A204.1 (cell line): Measurements from ENCODE around the gene CLSTN1.

Source experiments
- FAIRE-seq: peaks from 2 replicates; lab custom pipeline; 2012; peaks lifted over from hg19 to GRCh38; lab: Jason Lieb, UNC

Gene CLSTN1

DNA sequence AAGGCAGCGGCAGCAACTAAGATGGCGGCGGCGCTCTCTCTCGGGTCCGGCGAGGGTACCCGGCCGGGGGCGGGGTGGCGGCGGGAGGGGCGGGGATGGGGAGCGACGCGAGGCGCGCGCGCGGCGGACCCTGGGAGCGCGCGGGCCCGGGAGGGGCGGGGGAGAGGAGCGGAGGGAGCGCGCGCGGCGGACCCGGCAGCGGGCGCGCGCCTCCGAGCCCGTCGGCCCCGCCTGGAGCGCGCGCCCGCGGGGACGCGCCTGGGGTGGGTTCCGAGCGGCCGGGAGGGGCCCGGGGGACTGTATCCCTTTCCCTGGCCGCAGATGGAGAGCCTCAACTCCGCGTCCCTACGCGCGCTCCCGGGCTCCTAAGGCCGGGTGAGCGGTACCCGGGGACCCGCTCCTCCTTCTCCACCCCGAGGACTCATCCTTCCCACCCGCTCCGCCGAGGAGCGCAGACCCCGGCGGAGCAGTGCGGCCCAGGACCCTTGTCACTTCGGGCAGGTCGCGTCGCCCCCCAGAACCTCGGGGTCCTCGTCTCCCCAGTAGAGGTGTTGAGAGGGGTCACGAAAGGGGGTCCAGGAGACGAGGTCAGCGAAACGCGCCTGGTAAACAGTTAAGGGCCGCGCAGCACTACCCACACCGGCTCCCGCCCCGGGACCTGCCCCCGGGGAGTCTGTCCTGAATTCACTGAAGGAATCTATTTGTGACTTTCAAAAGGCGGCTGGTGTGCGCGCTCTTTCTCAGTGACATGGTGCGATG, at the start of gene CLSTN1:
CLSTN1 (minus strand) TSS at position 23 of the 759 bp plus-strand sequence. CDS start 232 bp downstream, outside the sequence.
- no peak for FAIRE-seq

DNA sequence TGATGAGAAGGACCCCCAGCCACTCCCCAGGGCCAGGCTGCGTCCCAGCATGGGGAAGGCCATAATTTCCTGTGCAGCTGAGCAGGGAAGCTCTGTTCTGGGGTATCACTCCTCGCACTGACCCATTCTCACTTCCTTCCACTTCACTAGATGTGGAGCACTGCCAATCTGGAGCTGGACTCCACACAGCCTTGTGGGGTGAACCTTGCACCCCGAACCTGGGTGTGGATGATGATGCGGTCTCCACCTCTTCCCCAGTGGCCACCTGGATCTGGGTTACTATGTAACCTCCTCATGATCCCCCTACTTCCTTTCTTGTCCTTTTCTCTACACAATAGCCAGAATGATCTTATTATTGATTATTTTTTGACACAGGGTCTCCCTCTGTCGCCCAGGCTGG, 49.6 kb upstream of the CLSTN1 start:
- FAIRE-seq, result no peak

DNA sequence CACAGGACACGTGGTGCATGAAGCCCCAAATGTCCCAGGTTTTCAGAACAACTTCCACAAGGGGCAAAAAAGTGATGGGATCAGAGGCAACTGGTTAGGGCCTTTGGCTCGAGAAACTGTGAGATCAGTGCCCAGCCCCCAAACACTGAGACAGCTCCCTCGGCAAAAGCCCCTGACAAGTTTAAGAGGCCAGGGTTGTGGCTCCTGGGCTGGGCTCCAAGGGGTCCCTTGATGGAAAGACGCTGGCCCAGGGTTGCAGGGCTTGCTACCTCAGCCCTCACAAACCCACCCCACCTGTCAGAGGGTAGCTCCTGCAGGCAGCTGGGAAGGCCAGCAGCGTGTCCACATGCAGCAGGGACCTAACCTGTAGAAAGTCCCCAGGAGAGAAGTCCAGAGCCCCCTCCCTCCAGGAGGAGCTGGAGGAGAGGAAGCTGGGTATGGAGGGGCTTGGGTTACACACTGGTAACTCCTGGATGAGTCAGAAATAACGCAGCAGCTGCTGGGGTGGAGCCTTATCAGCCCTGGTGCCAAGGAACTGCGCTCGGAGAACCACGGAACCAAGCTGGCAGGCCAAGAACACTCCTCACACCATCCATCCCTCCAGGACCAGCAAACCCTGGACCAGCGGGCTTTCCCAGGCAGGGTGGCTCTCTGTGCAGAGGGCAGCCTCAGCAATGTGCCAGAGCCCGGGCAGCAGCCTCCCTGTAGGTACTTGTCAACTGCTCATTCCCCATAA, 48.8 kb upstream of the CLSTN1 start:
- no peak for FAIRE-seq

DNA sequence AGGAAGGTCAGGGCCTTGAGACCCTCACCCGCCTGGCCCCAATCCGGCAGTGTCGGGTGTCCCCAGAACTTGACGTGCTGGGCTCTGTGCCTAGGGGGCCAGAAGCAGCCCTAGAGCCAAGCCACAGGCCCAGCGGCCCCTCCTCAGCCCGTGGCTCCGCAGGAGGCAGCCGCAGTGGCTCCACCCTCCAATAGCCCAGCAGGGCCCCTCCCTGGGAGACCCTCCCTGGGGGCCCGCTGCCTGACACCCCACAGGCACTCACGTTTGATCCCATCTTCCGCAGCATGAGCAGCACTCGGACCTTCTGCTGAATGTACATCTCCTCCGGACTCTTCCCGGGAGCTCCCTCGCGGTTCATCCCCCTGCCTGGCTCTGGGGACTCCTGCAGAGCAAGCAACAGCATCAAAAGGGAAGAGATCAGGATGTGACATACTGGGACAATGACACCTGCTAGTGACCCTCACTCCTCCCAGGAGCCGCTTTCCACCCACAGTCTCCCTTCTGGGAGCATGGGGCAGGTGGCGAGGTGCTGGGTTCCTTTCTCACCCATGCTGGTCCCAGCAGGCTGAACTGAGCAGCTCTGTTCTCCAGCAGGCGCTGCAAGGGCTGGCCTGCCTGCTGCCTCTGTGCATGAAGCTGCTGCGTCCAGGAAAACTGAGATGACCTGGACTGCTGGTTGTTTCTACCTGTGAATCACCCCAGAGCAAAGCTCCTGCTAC, 48.1 kb upstream of the CLSTN1 start:
- FAIRE-seq, result no peak

DNA sequence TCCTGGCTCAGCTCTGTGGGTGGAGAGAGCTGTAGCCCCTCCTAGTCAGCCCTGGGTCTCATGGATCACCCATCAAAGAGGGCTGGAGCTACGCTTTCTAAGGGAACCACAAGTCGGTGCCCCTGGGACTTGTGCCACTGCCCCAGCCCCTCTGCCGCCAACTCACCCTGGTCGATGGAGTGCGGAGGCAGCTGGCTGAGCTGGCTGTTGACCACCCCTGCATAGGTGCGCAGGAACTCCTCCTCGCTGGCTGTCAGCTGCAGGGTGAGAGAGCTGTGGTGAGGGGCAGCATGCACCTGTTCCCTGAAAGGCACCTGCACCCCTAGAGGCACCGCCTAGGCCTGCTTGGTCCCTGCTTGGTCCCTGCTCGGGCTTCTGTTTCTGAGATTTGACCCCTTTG, 47.3 kb upstream of the CLSTN1 start:
- no peak for FAIRE-seq

DNA sequence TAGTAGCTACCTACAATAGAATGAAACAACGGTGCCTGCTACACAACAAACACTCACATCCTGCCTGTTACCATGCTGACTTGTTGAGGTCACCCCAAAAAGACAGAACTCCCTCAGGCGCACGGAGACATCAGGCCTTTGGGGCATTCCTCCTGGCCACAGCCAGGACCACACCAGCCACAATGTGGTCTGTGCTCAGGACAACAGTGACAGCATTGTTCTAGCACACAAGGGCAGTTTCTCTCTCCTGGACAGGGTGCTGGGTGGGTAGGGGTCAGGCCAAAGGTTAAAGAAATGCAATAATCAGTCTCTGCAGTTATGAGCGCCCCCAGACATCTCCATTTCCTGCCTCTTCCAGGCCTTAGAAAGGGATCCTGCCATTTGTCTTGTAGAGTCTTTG, 46.8 kb upstream of the CLSTN1 start:
- no peak for FAIRE-seq

DNA sequence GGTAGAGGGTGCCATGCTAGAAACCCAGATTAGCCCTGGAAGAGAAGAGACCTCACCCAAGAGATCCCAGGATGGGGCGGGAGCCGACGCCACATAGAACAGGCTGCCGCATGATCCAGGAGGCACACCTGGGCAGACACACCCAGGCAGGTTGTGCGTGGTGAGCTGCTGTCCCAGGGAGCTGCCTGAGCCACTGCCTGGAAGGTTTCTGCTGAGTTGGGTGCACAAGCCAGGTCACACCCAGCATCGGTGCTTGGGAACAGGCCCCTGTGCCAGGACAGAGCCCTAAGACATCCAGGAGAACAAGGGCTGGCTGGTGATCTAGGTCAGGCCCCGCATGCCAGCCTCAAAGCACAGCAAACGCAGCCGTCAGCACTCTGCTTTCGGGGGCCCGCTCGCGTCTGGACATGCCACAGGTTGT, 46.1 kb upstream of the CLSTN1 start:
- no peak for FAIRE-seq

DNA sequence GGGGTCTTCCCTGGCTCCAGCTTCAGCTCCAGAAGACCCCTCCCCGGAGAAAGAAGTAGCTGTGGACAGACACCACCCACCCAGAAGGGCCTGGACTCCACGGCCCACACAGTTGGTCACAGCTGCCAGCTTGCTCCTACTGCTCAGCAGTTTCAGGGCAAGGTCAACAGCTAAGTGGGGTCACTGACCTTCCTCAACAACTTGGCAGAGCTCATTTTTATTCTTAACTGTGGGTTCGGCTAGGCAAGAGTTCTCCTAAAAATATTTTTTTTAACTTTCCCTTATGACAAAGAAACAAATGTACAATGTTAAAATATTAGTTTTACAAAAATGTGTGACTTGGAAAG, 44.5 kb upstream of the CLSTN1 start:
- no peak for FAIRE-seq

DNA sequence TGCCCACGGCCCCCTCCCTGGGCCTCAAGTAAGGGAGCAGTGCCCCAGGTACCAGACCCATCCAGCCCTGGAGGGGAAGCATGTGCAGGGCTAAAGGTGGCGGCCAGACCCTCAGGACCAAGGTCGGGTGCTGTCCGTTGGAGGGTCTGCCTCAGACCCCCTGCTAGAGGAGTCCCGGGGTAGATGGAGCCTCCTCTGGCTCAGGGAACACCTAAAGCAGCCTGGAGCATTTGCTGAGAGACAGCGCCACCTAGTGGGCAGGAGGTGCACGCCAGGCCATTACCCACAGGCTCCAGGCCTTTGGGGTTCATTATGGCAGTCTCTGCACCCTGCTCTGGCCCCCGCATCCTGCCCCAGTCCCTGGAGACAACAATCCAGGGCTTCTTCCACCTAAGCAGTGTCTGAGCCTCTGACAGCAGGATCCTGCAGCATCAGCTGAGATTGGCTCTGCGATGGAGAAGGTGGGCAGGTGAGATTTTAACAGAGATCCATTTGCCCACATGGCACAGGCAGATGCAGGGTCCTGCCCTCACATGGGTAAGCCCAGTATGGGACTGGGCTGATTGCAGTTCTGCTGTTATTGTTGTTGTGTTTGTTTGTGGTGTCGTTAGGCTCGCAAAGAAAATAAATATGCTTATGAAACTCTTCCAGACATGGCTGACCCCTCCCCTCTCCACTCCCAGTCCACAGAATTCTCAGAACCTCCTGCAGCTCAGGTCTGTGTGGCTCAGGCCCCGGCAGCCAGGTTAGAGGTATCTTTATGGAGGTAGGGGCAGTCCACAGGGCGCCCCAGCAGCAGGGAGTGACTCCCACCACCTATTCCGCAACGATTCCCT, 43.9 kb upstream of the CLSTN1 start:
- no peak for FAIRE-seq

DNA sequence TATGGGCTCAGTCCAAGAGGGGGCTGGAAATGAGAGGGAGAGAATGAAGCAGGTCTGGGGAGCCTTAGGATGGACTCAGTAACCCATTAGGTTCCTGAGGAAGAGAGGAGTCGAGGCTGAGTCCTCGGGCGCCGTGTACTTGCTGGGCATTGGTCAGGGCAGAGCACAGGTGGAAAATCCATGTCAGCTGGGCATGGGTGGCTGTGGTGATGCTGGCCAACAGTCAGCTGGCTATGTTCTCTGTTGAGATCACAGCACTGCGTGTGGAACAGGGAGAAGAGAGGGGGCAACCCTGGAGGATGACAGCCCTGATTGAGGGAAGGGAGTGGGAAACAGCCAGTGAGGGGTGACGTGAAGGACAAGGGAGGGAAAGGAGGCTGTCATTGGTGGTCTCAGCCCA, 43.1 kb upstream of the CLSTN1 start:
- FAIRE-seq, result no peak

DNA sequence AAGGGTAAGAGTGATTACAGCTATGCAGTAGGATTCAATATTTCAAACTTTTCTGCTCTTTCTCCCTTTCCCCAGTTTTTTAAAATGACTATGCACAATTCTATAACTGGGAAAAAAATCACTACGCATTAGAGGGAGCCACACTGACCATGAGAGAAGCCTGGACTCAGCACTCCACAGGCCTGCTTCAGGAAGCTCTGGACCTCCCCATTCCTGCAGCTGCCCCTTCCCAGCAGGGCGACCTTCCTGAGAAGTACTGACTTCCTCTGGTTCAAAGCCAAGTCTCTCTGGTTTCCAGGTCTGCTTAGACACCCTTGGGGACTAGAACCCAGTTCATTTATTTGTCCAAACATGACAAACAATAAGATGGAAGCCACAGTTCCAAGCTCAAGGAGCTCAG, 42.0 kb upstream of the CLSTN1 start:
- FAIRE-seq, result no peak

DNA sequence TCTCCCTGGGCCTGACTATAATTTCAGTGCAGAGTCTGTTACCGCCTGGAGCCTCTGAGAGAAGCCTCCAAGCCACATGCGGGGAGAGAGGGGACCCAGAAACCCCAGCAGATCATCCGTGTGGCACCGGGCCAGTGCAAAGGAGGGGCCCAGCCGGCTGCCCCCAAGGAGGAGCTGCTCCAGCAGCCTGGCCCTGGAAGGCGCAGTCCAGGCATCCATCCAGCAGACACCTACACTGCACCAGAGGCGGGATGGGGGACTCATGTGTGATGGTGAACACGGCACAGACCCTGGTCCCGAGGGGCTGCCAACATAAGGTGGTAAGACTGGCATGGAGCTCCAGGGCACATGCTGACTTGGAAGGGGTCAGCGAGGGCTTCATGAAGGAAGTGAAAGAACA, 39.6 kb upstream of the CLSTN1 start:
- FAIRE-seq, result no peak

DNA sequence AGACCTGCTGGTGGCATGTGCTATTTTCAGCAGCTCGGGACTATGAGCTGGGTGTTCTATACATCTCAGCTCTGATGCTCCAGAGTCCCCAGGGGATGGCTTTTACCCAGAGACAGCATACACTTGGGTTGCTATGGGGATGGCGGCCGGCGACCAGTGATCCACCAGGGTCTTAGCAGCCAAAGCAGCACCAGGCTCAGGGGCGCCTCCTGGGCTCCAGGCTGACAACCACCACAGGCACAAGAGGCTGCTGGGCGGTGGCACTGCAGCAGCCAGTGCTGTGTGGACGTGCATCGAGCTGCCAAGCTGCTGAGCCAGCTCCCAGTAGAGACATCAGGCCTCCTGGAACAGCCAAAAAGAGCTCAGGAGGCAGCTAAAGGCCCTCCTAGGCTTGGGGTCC, 37.6 kb upstream of the CLSTN1 start:
- FAIRE-seq, result no peak

DNA sequence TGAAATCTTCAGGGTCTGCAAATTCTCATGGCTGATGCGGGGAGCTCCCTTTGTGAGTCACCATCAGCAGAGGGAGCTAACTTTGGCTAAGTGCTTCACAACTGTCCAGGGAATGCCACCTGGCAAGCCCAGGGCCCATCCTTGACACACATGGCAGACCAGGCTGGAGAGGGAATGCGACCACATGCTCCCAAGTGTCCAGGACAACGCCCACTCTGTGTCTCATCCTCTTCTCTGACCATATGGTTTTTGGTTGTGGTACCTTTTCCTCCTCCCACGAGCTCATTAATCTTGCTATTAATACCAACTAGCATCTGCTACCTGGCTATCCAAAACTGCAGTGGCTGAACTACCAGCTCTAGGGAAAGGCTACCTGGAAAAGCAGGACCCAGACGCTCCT, 37.1 kb upstream of the CLSTN1 start:
- no peak for FAIRE-seq

DNA sequence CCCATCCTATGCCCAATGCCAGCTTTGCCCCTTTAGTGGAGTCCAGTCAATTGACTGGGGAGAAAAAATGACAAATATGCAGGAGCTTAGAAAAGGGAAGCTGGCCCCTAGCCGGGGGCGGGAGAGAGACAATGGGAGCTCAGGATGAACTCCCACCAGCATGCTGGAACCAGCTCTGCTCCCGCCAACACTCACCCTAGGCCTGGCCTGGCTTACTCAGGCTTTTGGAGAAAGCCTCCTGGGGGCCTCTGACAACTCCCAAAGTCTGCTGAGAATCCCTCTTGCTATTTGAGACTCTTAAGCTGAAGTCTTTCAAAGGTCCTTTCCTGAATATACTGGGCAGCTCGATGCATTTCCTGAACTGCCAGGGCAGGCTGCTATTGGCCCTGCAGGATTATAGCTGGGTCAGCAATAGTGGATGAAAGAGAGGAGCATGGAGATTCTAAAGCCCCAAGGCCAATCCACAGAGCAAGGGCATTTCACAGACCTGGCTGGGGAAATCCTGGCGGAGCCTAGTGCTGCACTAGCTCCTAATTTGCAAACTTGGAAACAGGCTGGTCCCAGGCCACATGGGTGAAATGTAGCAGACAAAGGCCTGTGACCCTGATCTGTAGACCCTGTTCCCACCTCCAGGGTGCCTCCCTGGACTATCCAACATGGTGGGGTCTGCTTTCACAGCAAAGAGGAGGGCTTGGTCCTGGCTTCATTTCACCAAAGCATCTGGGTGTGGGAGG, 35.7 kb upstream of the CLSTN1 start:
- FAIRE-seq, result no peak

DNA sequence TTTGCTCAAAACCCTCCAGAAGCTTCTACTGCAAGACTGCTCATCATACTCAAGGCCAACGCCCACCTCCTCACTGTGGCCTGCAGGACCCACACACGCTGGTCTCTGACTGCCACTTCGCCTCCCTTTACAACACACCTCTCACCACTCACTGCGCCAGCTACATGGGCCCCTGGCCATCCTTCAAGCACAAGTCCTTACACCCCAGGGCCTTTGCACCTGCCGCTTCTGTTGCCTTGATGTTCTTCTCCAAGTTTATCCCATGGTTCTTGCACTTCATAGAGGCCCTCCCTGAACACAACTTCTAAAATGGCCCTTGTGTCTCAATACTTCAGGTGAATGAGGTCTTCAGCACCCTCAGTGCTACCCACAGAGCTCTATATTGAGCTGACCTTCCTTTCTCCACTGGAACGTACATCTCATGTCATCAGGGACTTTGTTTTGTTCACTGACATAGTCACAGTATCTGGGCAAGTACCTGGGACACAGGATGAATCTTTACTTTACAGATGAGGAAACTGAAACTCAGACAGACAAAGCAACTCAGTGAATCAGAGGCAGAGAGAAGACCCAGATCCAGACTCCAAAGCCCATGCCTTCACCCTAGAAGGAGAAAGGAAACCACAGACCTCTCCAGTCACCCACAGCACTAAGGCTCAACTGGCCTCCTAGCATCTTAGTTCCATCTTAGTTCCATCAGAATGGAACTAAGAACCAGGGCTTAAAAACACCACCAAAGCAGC, 34.7 kb upstream of the CLSTN1 start:
- FAIRE-seq, result no peak

DNA sequence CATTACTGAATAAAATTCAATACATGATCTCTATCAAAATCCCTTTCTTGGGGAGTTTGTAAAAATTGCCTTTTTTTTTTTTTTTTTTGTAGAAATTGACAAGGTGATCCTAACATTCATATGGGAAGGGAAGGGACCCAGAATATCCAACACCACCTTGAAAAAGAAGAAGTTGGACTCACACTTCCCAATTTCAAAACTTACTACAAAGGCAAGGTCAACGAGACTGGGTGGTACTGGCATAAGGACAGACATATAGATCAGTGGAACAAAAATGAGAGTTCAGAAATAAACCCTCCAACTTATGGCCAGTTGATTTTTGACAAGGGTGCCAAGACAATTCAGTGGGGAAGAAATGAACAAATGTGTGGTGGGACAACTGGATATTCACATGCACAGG, 31.4 kb upstream of the CLSTN1 start:
- FAIRE-seq, result no peak

DNA sequence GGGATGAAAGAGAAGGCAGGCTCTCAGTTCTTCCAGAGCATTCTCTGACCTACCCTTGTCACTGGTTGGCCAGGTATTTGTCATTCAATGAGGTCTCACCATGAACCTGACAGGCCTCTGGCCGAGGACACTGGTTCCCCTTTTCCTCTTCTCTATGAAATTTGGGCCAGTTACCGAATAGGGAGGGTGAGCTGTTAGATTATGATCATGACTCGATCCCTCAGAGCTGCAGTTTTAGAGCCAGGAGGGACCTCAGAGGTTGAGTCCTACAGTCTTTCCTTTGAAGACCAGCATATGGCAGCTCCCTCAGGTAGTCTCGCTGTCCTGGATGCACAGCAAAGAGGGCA, 29.5 kb upstream of the CLSTN1 start:
- FAIRE-seq, result no peak

DNA sequence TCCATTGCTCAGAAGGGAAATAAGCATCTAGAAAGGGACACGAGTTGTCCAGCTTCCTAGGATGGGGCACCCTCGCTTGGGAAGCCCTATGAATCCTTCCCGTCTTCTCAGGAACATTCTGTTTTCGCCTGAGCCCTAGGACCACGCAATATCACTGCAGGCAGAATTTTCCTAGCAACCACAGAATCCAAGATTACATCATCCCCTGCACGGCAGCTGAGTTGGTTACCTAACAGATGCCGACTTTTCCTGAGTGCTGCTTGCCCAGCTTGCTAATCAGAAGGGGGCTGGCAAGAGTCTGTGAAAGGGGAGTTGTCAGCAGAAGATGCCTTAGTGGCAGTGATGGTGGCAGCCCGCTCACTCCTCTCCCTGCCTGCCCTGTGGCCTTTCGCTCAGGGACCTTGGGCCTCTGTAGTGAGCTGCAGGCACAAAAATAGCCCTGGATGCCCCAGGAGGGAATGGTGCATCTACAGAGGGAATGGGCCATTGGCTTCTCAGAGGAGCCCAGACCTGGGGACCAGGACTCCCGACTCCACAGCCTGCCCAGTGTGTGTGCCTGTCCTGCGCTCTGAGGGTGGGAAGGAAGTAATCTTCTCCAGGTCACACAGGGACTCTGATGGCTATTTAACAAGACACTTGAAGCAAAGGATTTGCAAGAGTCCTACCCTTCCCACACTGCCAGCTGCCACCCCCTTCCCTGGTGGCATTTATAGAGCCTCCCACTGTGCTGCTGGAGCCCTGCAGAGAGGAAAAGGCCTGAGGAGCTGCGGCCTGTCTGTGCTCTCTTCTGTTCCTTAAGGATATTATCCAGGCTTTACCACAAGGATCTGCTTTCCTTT, 28.9 kb upstream of the CLSTN1 start:
- FAIRE-seq, result no peak

DNA sequence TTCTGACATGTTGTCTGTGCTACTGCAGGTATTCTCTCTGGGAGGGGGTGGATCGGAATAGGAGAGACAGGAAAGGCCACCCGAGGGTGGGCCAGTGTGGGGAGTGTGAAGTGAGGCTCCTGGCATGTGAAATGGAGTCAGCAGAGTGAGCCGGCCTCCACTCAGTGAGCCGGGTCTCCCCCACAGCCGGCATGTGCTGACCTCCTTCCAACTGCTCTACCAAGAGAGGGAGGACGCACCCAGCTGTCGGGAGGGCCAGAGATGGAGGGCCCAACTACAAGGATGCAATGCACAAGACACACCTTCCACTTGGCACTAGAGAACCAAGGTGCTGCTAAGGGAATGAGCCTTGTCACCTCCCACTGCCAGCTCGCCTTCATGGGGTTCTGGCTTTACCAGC, 28.2 kb upstream of the CLSTN1 start:
- FAIRE-seq, result no peak
